Ascending aorta (tissue), 2 donors: ENCODE data around the gene CRKL. TPM values are rescaled to one million over a fixed set of nuclear protein-coding genes. Genes with fewer than 3 reads are reported as not detected.

Source experiments
- DNase-seq, 2 donors: peaks; one replicate each; pipeline ENCODE4 v3.0.0-alpha.2; 2019; ENCODE audit warnings: low spot score in 2 of 2
- H3K27ac ChIP-seq, 2 donors: fragments of 200-600 bp; sonication (generic); one replicate each; pipeline ENCODE4 v1.5.1; 2016 to 2017; ENCODE audit warnings: mild to moderate bottlenecking in 1 of 2
- H3K27me3 ChIP-seq: fragments of 200-600 bp; sonication (generic); one replicate; pipeline ENCODE4 v1.5.1; 2017
- H3K36me3 ChIP-seq, 2 donors: fragments of 200-600 bp; sonication (generic); one replicate each; pipeline ENCODE4 v1.5.1; 2016
- H3K4me1 ChIP-seq, 2 donors: fragments of 200-600 bp; sonication (generic); one replicate each; pipeline ENCODE4 v1.5.1; 2016 to 2017; ENCODE audit warnings: mild to moderate bottlenecking in 1 of 2
- H3K4me3 ChIP-seq, 2 donors: fragments of 200-600 bp; sonication (generic); one replicate each; pipeline ENCODE4 v1.5.1; 2016 to 2017; ENCODE audit warnings: mild to moderate bottlenecking in 1 of 2
- H3K9me3 ChIP-seq, 2 donors: fragments of 200-600 bp; sonication (generic); one replicate each; pipeline ENCODE4 v1.5.1; 2016
- CTCF ChIP-seq, 3 experiments: fragments of 200-600 bp in 2 of 3; fragments of 450-650 bp in 1 of 3; sonication (generic) in 2 of 3; IDR thresholded peaks; one replicate each; pipeline ENCODE4 v1.5.1; 2016 to 2019; ENCODE audit warnings: antibody characterized with exemption in 3 of 3, mild to moderate bottlenecking in 1 of 3, moderate library complexity in 1 of 3
- intact Hi-C: fragments of 100-400 bp; cut with DNase I; formaldehyde crosslinking; loops from one replicate; pipeline ENCODE4 v1.15.1; 2023
- total RNA-seq: library from RNA; depleted of rRNA; stranded (reverse); fragments of >200 nt; gene quantifications from one replicate; pipeline ENCODE4 v1.1.0, GENCODE V29; 2016

The CRKL gene
- total RNA-seq, 1 donor from 2014 or later = 21.2 TPM

GRCh38 chr22:20952544-20953341, 35.5 kb downstream of the CRKL start:
- intact Hi-C loops = no loop called here
- Histone ChIP-seq H3K36me3 (peaks cover 14 to 42% of the 10 kb centered on the region in 2 donors), H3K27me3 (no peaks in the 10 kb centered on the region), H3K4me1 (peaks cover 0 to 4% of the 10 kb centered on the region in 2 donors), H3K4me3 (no peak overlapping the region), H3K27ac (no peak overlapping the region), H3K9me3 (no peaks in the 10 kb centered on the region)
- DNase-seq = no peak
- TF ChIP-seq CTCF (IDR thresholded peaks at IDR 0.05) = no peak

GRCh38 chr22:20953342-20953608, 36.1 kb downstream of the CRKL start:
- intact Hi-C loops = no loop called here
- H3K27me3 ChIP-seq = no peaks in the 10 kb centered on the region
- no peak for TF ChIP-seq CTCF (IDR thresholded peaks at IDR 0.05)
- H3K4me3 ChIP-seq = no peak overlapping the region
- H3K4me1 ChIP-seq = peaks cover 0 to 4% of the 10 kb centered on the region in 2 donors
- H3K9me3 ChIP-seq = no peaks in the 10 kb centered on the region
- no peak overlapping the region for H3K27ac ChIP-seq
- DNase-seq = no peak
- peaks cover 14 to 42% of the 10 kb centered on the region in 2 donors for H3K36me3 ChIP-seq

GRCh38 chr22:20953668-20954500, 36.7 kb downstream of the CRKL start:
- intact Hi-C loops = no loop called here
- no peak for DNase-seq
- no peak for TF ChIP-seq CTCF (IDR thresholded peaks at IDR 0.05)
- H3K27ac ChIP-seq = no peak overlapping the region
- no peaks in the 10 kb centered on the region for H3K9me3 ChIP-seq
- no peaks in the 10 kb centered on the region for H3K27me3 ChIP-seq
- H3K4me1 ChIP-seq = peaks cover 0 to 4% of the 10 kb centered on the region in 2 donors
- H3K36me3 ChIP-seq = peaks cover 14 to 42% of the 10 kb centered on the region in 2 donors
- no peak overlapping the region for H3K4me3 ChIP-seq

GRCh38 chr22:20955548-20955947, 38.3 kb downstream of the CRKL start:
- Histone ChIP-seq H3K36me3 (peaks cover 7 to 30% of the 10 kb centered on the region in 2 donors), H3K27ac (no peak overlapping the region)
- intact Hi-C loops = no loop called here

More at GRCh38 chr22:20955548-20955947, 38.3 kb downstream of the CRKL start:
- DNase-seq = no peak
- no peak overlapping the region for H3K4me3 ChIP-seq
- TF ChIP-seq CTCF (IDR thresholded peaks at IDR 0.05) = no peak
- no peaks in the 10 kb centered on the region for H3K27me3 ChIP-seq
- H3K4me1 ChIP-seq = peaks cover 0 to 4% of the 10 kb centered on the region in 2 donors
- H3K9me3 ChIP-seq = no peaks in the 10 kb centered on the region
